Panc1 (cell line): ENCODE results near the gene MYLIP.

ENCODE experiments used
- TCF7L2 ChIP-seq: IDR thresholded peaks from 2 replicates; pipeline ENCODE4 v1.6.1; 2011; ENCODE audit warnings: mild to moderate bottlenecking, low read depth, low read length, inconsistent platforms
- TF ChIP-seq, protein P1 (sequence below): fragments of 450-650 bp; IDR thresholded peaks from 2 replicates; pipeline ENCODE4 v1.5.1; 2017; ENCODE audit warnings: mild to moderate bottlenecking

- TF ChIP-seq, protein P1, sequence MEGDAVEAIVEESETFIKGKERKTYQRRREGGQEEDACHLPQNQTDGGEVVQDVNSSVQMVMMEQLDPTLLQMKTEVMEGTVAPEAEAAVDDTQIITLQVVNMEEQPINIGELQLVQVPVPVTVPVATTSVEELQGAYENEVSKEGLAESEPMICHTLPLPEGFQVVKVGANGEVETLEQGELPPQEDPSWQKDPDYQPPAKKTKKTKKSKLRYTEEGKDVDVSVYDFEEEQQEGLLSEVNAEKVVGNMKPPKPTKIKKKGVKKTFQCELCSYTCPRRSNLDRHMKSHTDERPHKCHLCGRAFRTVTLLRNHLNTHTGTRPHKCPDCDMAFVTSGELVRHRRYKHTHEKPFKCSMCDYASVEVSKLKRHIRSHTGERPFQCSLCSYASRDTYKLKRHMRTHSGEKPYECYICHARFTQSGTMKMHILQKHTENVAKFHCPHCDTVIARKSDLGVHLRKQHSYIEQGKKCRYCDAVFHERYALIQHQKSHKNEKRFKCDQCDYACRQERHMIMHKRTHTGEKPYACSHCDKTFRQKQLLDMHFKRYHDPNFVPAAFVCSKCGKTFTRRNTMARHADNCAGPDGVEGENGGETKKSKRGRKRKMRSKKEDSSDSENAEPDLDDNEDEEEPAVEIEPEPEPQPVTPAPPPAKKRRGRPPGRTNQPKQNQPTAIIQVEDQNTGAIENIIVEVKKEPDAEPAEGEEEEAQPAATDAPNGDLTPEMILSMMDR = no peak
- no peak for TF ChIP-seq TCF7L2
Observed at GRCh38 chr6:16146527-16146955, 17.7 kb downstream of the MYLIP start.
